ENCODE measurements around the gene GMPPA.

The GMPPA gene

DNA sequence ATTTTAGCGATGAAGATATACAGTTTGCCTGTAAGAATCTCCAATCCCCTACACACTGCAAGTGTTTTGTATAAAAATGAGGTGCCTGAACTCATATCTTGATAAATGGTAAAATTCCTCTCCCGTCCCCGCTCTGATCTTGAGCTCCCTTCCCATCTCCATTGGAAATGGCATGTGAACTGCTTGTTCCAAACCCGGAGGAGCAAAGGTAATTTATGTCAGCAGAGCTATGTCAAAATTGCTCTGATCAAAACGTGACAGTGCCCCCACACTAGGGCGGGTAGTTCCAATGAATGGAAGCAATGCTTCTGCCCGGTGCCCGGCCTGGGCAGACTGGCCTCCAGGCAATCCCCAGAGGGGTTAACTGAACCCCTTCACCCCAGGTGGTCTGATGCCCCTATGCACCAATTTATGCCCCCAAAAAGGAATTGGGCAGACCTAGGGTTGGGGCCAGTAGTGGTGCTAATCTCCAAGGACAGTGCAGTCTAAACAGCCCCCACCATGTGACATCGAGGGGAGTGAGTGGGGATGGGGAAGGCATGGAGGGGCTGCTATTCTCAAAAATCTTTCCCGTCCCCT, 3.6 kb upstream of the GMPPA start:
- no peak overlapping the region for H3K4me3 ChIP-seq (ENCODE audit: low read depth, low read length)
- DNase-seq (ENCODE audit: low read depth): no peak
- TF ChIP-seq, protein P1, sequence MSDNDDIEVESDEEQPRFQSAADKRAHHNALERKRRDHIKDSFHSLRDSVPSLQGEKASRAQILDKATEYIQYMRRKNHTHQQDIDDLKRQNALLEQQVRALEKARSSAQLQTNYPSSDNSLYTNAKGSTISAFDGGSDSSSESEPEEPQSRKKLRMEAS (IDR thresholded peaks at IDR 0.05; ENCODE audit: low read depth, low read length): no peak
- TF ChIP-seq POLR2A (IDR thresholded peaks at IDR 0.05; ENCODE audit: extremely low read depth, insufficient read length): no peak
- no peak for TF ChIP-seq MYC (IDR thresholded peaks at IDR 0.05; ENCODE audit: low read depth, low read length)
- TF ChIP-seq, protein P2, sequence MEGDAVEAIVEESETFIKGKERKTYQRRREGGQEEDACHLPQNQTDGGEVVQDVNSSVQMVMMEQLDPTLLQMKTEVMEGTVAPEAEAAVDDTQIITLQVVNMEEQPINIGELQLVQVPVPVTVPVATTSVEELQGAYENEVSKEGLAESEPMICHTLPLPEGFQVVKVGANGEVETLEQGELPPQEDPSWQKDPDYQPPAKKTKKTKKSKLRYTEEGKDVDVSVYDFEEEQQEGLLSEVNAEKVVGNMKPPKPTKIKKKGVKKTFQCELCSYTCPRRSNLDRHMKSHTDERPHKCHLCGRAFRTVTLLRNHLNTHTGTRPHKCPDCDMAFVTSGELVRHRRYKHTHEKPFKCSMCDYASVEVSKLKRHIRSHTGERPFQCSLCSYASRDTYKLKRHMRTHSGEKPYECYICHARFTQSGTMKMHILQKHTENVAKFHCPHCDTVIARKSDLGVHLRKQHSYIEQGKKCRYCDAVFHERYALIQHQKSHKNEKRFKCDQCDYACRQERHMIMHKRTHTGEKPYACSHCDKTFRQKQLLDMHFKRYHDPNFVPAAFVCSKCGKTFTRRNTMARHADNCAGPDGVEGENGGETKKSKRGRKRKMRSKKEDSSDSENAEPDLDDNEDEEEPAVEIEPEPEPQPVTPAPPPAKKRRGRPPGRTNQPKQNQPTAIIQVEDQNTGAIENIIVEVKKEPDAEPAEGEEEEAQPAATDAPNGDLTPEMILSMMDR (IDR thresholded peaks at IDR 0.05; ENCODE audit: low read depth, low read length): no peak

DNA sequence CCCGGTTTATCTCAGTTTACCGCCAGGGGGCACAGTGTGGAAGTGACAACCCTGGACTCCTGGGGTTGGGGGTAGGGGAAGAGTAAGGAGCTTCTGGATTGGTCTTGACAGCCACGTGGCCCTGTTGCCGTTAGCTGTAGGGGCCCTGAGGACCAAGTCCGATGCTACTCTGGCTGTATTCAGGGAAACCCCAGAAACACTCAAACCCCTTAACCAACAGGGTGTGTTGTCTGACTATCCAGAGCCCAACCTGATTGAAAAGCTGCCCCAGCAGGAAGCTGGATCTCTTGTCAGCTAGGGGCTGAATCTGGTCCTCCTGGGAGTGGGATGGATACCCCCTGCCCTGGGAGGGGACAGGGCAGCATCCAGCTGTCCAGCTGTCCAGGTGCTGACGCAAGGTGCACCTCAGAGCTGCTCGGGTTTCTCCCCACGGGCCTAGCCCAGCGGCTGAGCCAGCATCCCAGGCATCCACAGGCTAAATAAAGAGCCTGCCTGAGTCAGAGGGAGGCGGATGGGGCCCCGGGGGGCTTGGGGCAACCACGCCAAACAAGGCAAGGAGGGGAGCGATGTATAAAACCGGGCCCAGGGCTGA, 3.1 kb upstream of the GMPPA start:
- DNase-seq (ENCODE audit: low read depth): peak; percentile 82
- no peak overlapping the region for H3K4me3 ChIP-seq (ENCODE audit: low read depth, low read length)

DNA sequence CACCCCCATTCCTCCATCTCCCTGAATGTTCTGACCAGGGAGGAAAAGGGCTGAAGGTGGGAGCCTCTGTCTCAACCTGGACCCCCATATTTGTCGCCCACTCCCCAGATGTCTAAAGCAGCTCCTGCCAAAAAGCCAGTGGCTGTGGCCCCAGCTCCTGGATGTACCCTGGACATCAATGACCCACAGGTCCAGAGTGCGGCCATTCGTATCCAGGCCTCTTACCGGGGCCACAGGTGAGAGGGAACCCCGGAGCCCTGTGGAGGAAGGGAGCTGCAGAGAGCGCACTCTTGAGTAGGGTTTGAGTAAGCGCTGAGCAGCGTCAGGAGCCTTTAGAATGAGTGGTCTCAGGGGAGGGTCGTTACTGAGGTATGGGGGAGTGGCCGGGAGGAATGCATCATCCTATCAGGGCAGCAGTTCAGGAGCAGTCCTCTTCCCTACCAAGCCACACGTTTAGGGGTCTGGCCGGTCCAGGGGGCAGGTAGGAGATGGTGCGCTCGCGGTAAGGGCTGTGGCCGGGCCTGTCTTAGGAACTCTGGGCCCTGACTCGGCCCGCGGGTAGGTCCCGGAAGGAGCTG, 2.4 kb upstream of the GMPPA start:
- no peak overlapping the region for H3K4me3 ChIP-seq (ENCODE audit: low read depth, low read length)
- no peak for DNase-seq (ENCODE audit: low read depth)
- TF ChIP-seq POLR2A (IDR thresholded peaks at IDR 0.05; ENCODE audit: extremely low read depth, insufficient read length): no peak
- TF ChIP-seq, protein P2 (IDR thresholded peaks at IDR 0.05; ENCODE audit: low read depth, low read length): no peak
- TF ChIP-seq, protein P1 (IDR thresholded peaks at IDR 0.05; ENCODE audit: low read depth, low read length): no peak
- TF ChIP-seq MYC (IDR thresholded peaks at IDR 0.05; ENCODE audit: low read depth, low read length): no peak

More for the DNA sequence above, 3.1 kb upstream of the GMPPA start:
- TF ChIP-seq POLR2A (IDR thresholded peaks at IDR 0.05; ENCODE audit: extremely low read depth, insufficient read length): no peak
- TF ChIP-seq, protein P2 (IDR thresholded peaks at IDR 0.05; ENCODE audit: low read depth, low read length): peak; percentile 89
- TF ChIP-seq, protein P1 (IDR thresholded peaks at IDR 0.05; ENCODE audit: low read depth, low read length): peak; percentile 94
- TF ChIP-seq MYC (IDR thresholded peaks at IDR 0.05; ENCODE audit: low read depth, low read length): no peak

DNA sequence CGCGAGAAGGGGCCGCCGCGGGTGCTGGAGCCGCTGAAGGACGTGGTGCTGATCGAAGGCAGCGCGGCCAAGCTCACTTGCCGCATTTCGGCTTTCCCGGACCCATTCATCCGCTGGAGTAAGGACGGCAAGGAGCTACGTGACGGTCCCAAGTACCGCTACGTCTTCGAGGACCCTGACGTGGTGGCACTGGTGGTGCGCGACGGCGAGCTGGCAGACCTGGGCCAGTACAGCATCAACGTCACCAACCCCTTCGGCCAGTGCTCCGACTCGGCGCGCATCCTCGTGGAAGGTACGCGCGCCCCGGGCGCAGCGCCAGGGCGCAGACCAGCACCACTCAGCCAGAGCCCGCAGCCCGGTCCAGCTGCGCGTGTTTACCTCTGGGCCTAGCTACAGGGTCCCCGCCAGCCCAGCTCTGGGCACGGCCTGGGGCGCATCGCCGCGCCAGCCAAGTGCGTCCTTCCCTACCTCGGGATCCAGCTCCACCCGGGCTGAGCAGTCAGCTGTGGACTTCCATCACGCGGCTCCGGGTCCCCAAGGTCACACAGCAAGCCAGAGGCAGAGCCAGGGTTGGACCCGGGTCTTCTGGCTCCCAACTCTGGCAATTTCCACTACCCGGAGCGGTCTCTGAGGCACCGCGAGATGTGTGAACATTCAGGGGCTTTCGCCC, 1.7 kb upstream of the GMPPA start:
- H3K4me3 ChIP-seq (ENCODE audit: low read depth, low read length): no peak overlapping the region

More for the DNA sequence above, 1.7 kb upstream of the GMPPA start:
- TF ChIP-seq, protein P1 (IDR thresholded peaks at IDR 0.05; ENCODE audit: low read depth, low read length): no peak
- TF ChIP-seq, protein P2 (IDR thresholded peaks at IDR 0.05; ENCODE audit: low read depth, low read length): no peak
- TF ChIP-seq MYC (IDR thresholded peaks at IDR 0.05; ENCODE audit: low read depth, low read length) (no peak), POLR2A (IDR thresholded peaks at IDR 0.05; ENCODE audit: extremely low read depth, insufficient read length) (no peak)
- no peak for DNase-seq (ENCODE audit: low read depth)
